ENCODE results near the gene CDH2. TPM values are rescaled to one million over a fixed set of nuclear protein-coding genes. Genes with fewer than 3 reads are reported as not detected.

CDH2 gene
- total RNA-seq (1 to 10 TPM; 1.5 to 5.0 TPM), polyA plus RNA-seq (under 1 TPM; 0.14 to 0.27 TPM)
- long read RNA-seq, donor 1, result 0 reads
- long read RNA-seq, donor 2, result 0 reads
- long read RNA-seq, donor 3, full-length matches to known transcripts, result 1 of 1 reads
- long read RNA-seq, donor 3, partial matches to known transcripts, result 0 of 1 reads
- long read RNA-seq, donor 3, other reads (novel, unspliced or antisense), result 0 of 1 reads
- long read RNA-seq, donor 4, result 0 reads
- long read RNA-seq, donor 5, full-length matches to known transcripts, result 3 of 3 reads
- long read RNA-seq, donor 5, partial matches to known transcripts, result 0 of 3 reads
- long read RNA-seq, donor 5, other reads (novel, unspliced or antisense), result 0 of 3 reads

- peaks cover 6 to 73% (median 52%) of the 10 kb centered on the region in 3 donors for H3K27me3 ChIP-seq (ENCODE audit: control insufficient read depth in 3 of 3, insufficient read depth in 3 of 3, low read length in 2 of 3)
- H3K36me3 ChIP-seq (ENCODE audit: control insufficient read depth in 4 of 4, insufficient read depth in 4 of 4, low read length in 4 of 4), result no peaks in the 10 kb centered on the region
- H3K9me3 ChIP-seq (ENCODE audit: control insufficient read depth in 4 of 4, insufficient read depth in 3 of 4, low read length in 3 of 4), result peaks cover 0 to 7% (median 0%) of the 10 kb centered on the region in 4 donors
- H3K27ac ChIP-seq (ENCODE audit: low read depth in 1 of 2, low read length in 1 of 2), result peak within 1 kb of the TSS in 1 of 2 donors; percentile 97
- ATAC-seq (ENCODE audit: insufficient read depth, low FRiP score) (peak; percentile 19), DNase-seq (peak; percentile 79 to 83 (median 82))
- H3K9ac ChIP-seq (ENCODE audit: insufficient read depth in 1 of 2, low read length in 2 of 2), result peak within 1 kb of the TSS in 1 of 2 donors; percentile 49
- peaks cover 0 to 23% (median 3%) of the 10 kb centered on the region in 5 donors for H3K4me1 ChIP-seq (ENCODE audit: control insufficient read depth in 5 of 5, insufficient read depth in 5 of 5, low read length in 5 of 5)
- 1% methylated on average over 72 to 105 of the region's 105 CpGs for WGBS, 2 donors
- peak within 1 kb of the TSS; percentile 32 for H3K4me3 ChIP-seq
- no peak for TF ChIP-seq CTCF (IDR thresholded peaks at IDR 0.05; ENCODE audit: control extremely low read depth, extremely low read depth)
Measured at GRCh38 chr18:28176948-28177827, at the start of gene CDH2. TSS of gene CDH2 (minus strand) at chr18:28177130. CDS start at chr18:28177022, 108 bp downstream.

GRCh38 chr18:28212060-28212459, 35.1 kb upstream of the CDH2 start:
- TF ChIP-seq CTCF (IDR thresholded peaks at IDR 0.05; ENCODE audit: control extremely low read depth, extremely low read depth), result no peak
- DNase-seq (no peak), ATAC-seq (ENCODE audit: insufficient read depth, low FRiP score) (no peak)
- Histone ChIP-seq H3K9me3 (ENCODE audit: control insufficient read depth in 4 of 4, insufficient read depth in 3 of 4, low read length in 3 of 4) (peaks cover 0 to 3% (median 0%) of the 10 kb centered on the region in 4 donors), H3K27ac (ENCODE audit: low read depth in 1 of 2, low read length in 1 of 2) (no peak overlapping the region), H3K9ac (ENCODE audit: insufficient read depth in 1 of 2, low read length in 2 of 2) (no peak overlapping the region), H3K36me3 (ENCODE audit: control insufficient read depth in 4 of 4, insufficient read depth in 4 of 4, low read length in 4 of 4) (no peaks in the 10 kb centered on the region), H3K4me3 (no peak overlapping the region), H3K27me3 (ENCODE audit: control insufficient read depth in 3 of 3, insufficient read depth in 3 of 3, low read length in 2 of 3) (no peaks in the 10 kb centered on the region), H3K4me1 (ENCODE audit: control insufficient read depth in 5 of 5, insufficient read depth in 5 of 5, low read length in 5 of 5) (no peaks in the 10 kb centered on the region)
- WGBS, 2 donors, result 86 to 90% methylated on average over 3 of the region's 3 CpGs

- H3K36me3 ChIP-seq (ENCODE audit: control insufficient read depth in 4 of 4, insufficient read depth in 4 of 4, low read length in 4 of 4), result no peaks in the 10 kb centered on the region
- 44 to 62% methylated on average over 11 of the region's 11 CpGs for WGBS, 2 donors
- no peaks in the 10 kb centered on the region for H3K4me1 ChIP-seq (ENCODE audit: control insufficient read depth in 5 of 5, insufficient read depth in 5 of 5, low read length in 5 of 5)
- H3K27ac ChIP-seq (ENCODE audit: low read depth in 1 of 2, low read length in 1 of 2), result no peak overlapping the region
- H3K27me3 ChIP-seq (ENCODE audit: control insufficient read depth in 3 of 3, insufficient read depth in 3 of 3, low read length in 2 of 3), result no peaks in the 10 kb centered on the region
- H3K9me3 ChIP-seq (ENCODE audit: control insufficient read depth in 4 of 4, insufficient read depth in 3 of 4, low read length in 3 of 4), result no peaks in the 10 kb centered on the region
- H3K4me3 ChIP-seq, result no peak overlapping the region
- TF ChIP-seq CTCF (IDR thresholded peaks at IDR 0.05; ENCODE audit: control extremely low read depth, extremely low read depth), result no peak
- ATAC-seq (ENCODE audit: insufficient read depth, low FRiP score) (no peak), DNase-seq (no peak)
- H3K9ac ChIP-seq (ENCODE audit: insufficient read depth in 1 of 2, low read length in 2 of 2), result no peak overlapping the region
Measured at GRCh38 chr18:28208712-28209265, 31.9 kb upstream of the CDH2 start.
